IMR-90 (cell line): Measurements from ENCODE around the gene SAT2. TPM values are rescaled to one million over a fixed set of nuclear protein-coding genes. Genes with fewer than 3 reads are reported as not detected.
"Not testable (repeated sequence)": the region's sequence is repeated elsewhere in the genome, so short reads cannot be mapped to it uniquely, and the experiment has no call there.

ENCODE experiments used
- ATAC-seq: fragments of 200-7000 bp; cut with Tn5 transposase; 2 replicates; pipeline ENCODE4 v1.9.1; 2020; ENCODE audit warnings: low read depth, mild to moderate bottlenecking, moderate library complexity
- BruUV-seq: library from RNA; stranded (reverse); fragments of 400-500 nt; replicated peaks from 2 replicates; lab custom pipeline; 2021; lab: Mats Ljungman, UMichigan
- CTCF ChIA-PET: fragments of 300-600 bp; formaldehyde crosslinking; extraction: SDS; loops from one replicate; lab custom pipeline; 2021; ENCODE audit warnings: antibody characterized with exemption; lab: Yijun Ruan, JAX
- POLR2A ChIA-PET: fragments of 300-600 bp; sonication (Branson Sonifier 250); formaldehyde crosslinking; loops from one replicate; lab custom pipeline; 2022; ENCODE audit warnings: antibody characterized with exemption; ENCODE audit not compliant: unreplicated experiment; lab: Charles Lee
- DNase-seq: peaks from one replicate; pipeline ENCODE4 v3.0.0; 2013
- H2AFZ ChIP-seq: replicated peaks from 2 replicates; pipeline ENCODE3; 2013; ENCODE audit warnings: low read length, mild to moderate bottlenecking; ENCODE audit not compliant: poor library complexity
- H2AK5ac ChIP-seq: 2 replicates; pipeline ENCODE4 v1.6.1; 2013; ENCODE audit warnings: low read depth, low read length, inconsistent platforms
- H2AK9ac ChIP-seq: replicated peaks from 2 replicates; pipeline ENCODE3; 2013; ENCODE audit warnings: mild to moderate bottlenecking, low read depth, low read length, moderate library complexity; ENCODE audit not compliant: poor library complexity
- H2BK120ac ChIP-seq: 2 replicates; pipeline ENCODE4 v1.6.1; 2013; ENCODE audit warnings: low read depth, low read length, inconsistent platforms
- H2BK15ac ChIP-seq: 3 replicates; pipeline ENCODE4 v1.6.1; 2013; ENCODE audit warnings: low read depth, low read length, inconsistent platforms
- H2BK20ac ChIP-seq: 2 replicates; pipeline ENCODE4 v1.6.1; 2013; ENCODE audit warnings: low read depth, mild to moderate bottlenecking, inconsistent platforms, low read length, moderate library complexity
- H2BK5ac ChIP-seq: 2 replicates; pipeline ENCODE4 v1.6.1; 2013; ENCODE audit warnings: mild to moderate bottlenecking, low read depth, low read length, inconsistent platforms; ENCODE audit not compliant: poor library complexity, severe bottlenecking
- H3K14ac ChIP-seq: replicated peaks from 2 replicates; pipeline ENCODE4 v1.6.1; 2013; ENCODE audit warnings: low read depth, low read length, inconsistent platforms
- H3K18ac ChIP-seq: 2 replicates; pipeline ENCODE4 v1.6.1; 2013; ENCODE audit warnings: low read depth, low read length, control low read depth
- H3K23ac ChIP-seq: 2 replicates; pipeline ENCODE4 v1.6.1; 2013; ENCODE audit warnings: low read depth, low read length, inconsistent platforms
- H3K27ac ChIP-seq: 2 replicates; pipeline ENCODE4 v1.5.1; 2013; ENCODE audit warnings: mild to moderate bottlenecking, control low read depth, low read length; ENCODE audit not compliant: insufficient read depth
- H3K27me3 ChIP-seq: 2 replicates; pipeline ENCODE4 v1.6.1; 2013; ENCODE audit warnings: low read length; ENCODE audit not compliant: control insufficient read depth, insufficient read depth
- H3K36me3 ChIP-seq: 2 replicates; pipeline ENCODE4 v1.6.1; 2013; ENCODE audit warnings: low read length, mixed read lengths; ENCODE audit not compliant: control insufficient read depth, insufficient read depth
- H3K4ac ChIP-seq: 2 replicates; pipeline ENCODE4 v1.6.1; 2013; ENCODE audit warnings: low read depth, low read length, inconsistent platforms
- H3K4me1 ChIP-seq: 2 replicates; pipeline ENCODE4 v1.6.1; 2013; ENCODE audit warnings: low read length, mixed read lengths; ENCODE audit not compliant: control insufficient read depth, insufficient read depth
- H3K4me2 ChIP-seq: 2 replicates; pipeline ENCODE4 v1.6.1; 2013; ENCODE audit warnings: low read depth, mild to moderate bottlenecking, control low read depth, low read length, moderate library complexity
- H3K4me3 ChIP-seq: 2 replicates; pipeline ENCODE4 v1.5.1; 2013; ENCODE audit warnings: low read depth, mild to moderate bottlenecking, control low read depth, low read length, moderate library complexity; ENCODE audit not compliant: insufficient read depth
- H3K56ac ChIP-seq: 2 replicates; pipeline ENCODE4 v1.6.1; 2013; ENCODE audit warnings: low read length, inconsistent platforms; ENCODE audit not compliant: insufficient read depth; ENCODE audit errors: extremely low read depth
- H3K79me1 ChIP-seq, 2 experiments: 2 replicates each; pipeline ENCODE4 v1.6.1; 2013; ENCODE audit warnings: low read length in 2 of 2, inconsistent platforms in 1 of 2, low read depth in 1 of 2
- H3K9ac ChIP-seq: 2 replicates; pipeline ENCODE4 v1.6.1; 2013; ENCODE audit warnings: low read depth, low read length, control low read depth
- H3K9me1 ChIP-seq: 2 replicates; pipeline ENCODE4 v1.6.1; 2013; ENCODE audit warnings: low read length, inconsistent platforms; ENCODE audit not compliant: insufficient read depth
- H3K9me3 ChIP-seq: 2 replicates; pipeline ENCODE4 v1.6.1; 2013; ENCODE audit warnings: low read length; ENCODE audit not compliant: control insufficient read depth, insufficient read depth
- H4K20me1 ChIP-seq: 2 replicates; pipeline ENCODE4 v1.6.1; 2013; ENCODE audit warnings: low read length, inconsistent platforms; ENCODE audit not compliant: insufficient read depth
- H4K5ac ChIP-seq: 2 replicates; pipeline ENCODE4 v1.6.1; 2013; ENCODE audit warnings: mild to moderate bottlenecking, low read depth, low read length, control low read depth
- H4K8ac ChIP-seq, 2 experiments: 2 replicates each; pipeline ENCODE4 v1.6.1; 2013; ENCODE audit warnings: low read depth in 2 of 2, low read length in 2 of 2, control low read depth in 1 of 2, inconsistent platforms in 1 of 2
- H4K91ac ChIP-seq: 2 replicates; pipeline ENCODE4 v1.6.1; 2013; ENCODE audit warnings: low read depth, low read length, inconsistent platforms; ENCODE audit not compliant: insufficient read depth
- NFE2L2 ChIP-seq: fragments of 150-350 bp; IDR thresholded peaks from 2 replicates; pipeline ENCODE4 v1.6.1; 2016; ENCODE audit warnings: low read depth, mild to moderate bottlenecking, low read length
- SMC3 ChIP-seq: fragments of 150-350 bp; IDR thresholded peaks from 2 replicates; pipeline ENCODE4 v1.6.1; 2016; ENCODE audit warnings: low read depth, mild to moderate bottlenecking, antibody characterized with exemption, low read length, moderate library complexity
- WGBS, 2 experiments: methylation state at CpG; one replicate each; pipeline versions ENCODE4 v1.1.5 to v1.1.7; 2013; ENCODE audit warnings: missing lambda C conversion rate in 2 of 2; ENCODE audit not compliant: insufficient read length in 1 of 2; ENCODE audit errors: extremely low coverage in 2 of 2; 5-methylcytosine and 5-hydroxymethylcytosine counted together
- dilution Hi-C: fragments of 300-500 bp; cut with HindIII; formaldehyde crosslinking; loops from one replicate; pipeline ENCODE4 v1.14.3; 2018; ENCODE audit warnings: low sequenced_read_pairs; ENCODE audit not compliant: unreplicated experiment
- in situ Hi-C: fragments of 300-500 bp; cut with MboI; formaldehyde crosslinking; loops from 3 replicates; pipeline ENCODE4 v1.14.3; 2019; ENCODE audit warnings: low sequenced_read_pairs, inconsistent platforms, mixed read lengths
- intact Hi-C: fragments of 100-400 bp; cut with micrococcal nuclease; formaldehyde crosslinking; loops from 2 replicates; pipeline ENCODE4 v1.10.0; 2022
- polyA plus RNA-seq, 3 experiments: library from polyadenylated mRNA; depleted of rRNA; stranded (reverse); fragments of >200 nt; gene quantifications; 2 replicates each; pipeline ENCODE4 v1.2.3, GENCODE V29; 2012; ENCODE audit warnings: low replicate concordance in 1 of 3
- total RNA-seq: library from RNA; depleted of rRNA; stranded (reverse); fragments of >200 nt; gene quantifications from 2 replicates; pipeline ENCODE4 v1.2.3, GENCODE V29; 2012
- TF ChIP-seq, protein P1 (sequence below): fragments of 150-350 bp; IDR thresholded peaks from 2 replicates; pipeline ENCODE4 v1.6.1; 2016; ENCODE audit warnings: low read depth, mild to moderate bottlenecking, low read length, moderate library complexity, borderline replicate concordance

The SAT2 gene
- total and polyA plus RNA-seq, 2 of the 4 experiments (the other 2 are of a cell fraction) = 20.4 to 45.9 TPM

DNA sequence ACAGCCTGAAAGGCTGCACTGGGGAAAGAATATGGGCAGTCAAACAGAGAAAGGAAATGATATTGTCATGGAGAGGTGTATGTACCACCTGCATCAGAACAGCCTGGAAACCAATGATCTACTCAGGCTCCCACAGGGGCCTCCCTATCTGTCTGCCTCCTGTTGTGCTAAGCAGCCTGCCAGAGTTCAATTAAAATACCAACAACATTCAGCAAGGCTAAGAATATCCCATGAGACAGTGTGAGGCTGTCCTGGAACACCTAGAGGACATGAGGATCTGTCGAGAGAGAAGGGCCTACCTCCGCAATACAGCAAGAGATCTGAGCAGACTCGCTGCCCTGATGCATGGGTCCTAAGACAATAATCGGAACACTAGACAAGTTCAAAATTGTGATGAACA, 21.3 kb downstream of the SAT2 start:
- H4K91ac ChIP-seq = no peak overlapping the region
- DNase-seq = no peak
- no peak overlapping the region for H3K27ac ChIP-seq
- H2BK15ac ChIP-seq = no peak overlapping the region
- no peak overlapping the region for H3K4me3 ChIP-seq
- no CpG with 5 or more reads among the region's 4 CpGs for WGBS, 2 experiments
- no peak overlapping the region for H4K5ac ChIP-seq
- H4K8ac ChIP-seq = no peak overlapping the region
- intact Hi-C loops = no loop called here
- H2AK5ac ChIP-seq = no peak overlapping the region
- no peak overlapping the region for H3K9ac ChIP-seq
- H3K23ac ChIP-seq = no peak overlapping the region
- no peak overlapping the region for H2AK9ac ChIP-seq
- ATAC-seq = no peak
- no peak overlapping the region for H3K4ac ChIP-seq
- peaks cover 37% of the 10 kb centered on the region for H4K20me1 ChIP-seq
- no peak overlapping the region for H2AFZ ChIP-seq
- ChIA-PET CTCF (no interaction called here), POLR2A (interaction anchor here (1.0 kb wide), 1 partner anchor 28 kb away, joined by 3 read pairs; no protein-coding TSS in a partner anchor)
- H3K36me3 ChIP-seq = peaks cover 38% of the 10 kb centered on the region
- H2BK5ac ChIP-seq = no peak overlapping the region
- TF ChIP-seq, protein P1, sequence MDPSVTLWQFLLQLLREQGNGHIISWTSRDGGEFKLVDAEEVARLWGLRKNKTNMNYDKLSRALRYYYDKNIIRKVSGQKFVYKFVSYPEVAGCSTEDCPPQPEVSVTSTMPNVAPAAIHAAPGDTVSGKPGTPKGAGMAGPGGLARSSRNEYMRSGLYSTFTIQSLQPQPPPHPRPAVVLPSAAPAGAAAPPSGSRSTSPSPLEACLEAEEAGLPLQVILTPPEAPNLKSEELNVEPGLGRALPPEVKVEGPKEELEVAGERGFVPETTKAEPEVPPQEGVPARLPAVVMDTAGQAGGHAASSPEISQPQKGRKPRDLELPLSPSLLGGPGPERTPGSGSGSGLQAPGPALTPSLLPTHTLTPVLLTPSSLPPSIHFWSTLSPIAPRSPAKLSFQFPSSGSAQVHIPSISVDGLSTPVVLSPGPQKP = no peak
- no peak for TF ChIP-seq NFE2L2
- TF ChIP-seq SMC3 = no peak
- H3K56ac ChIP-seq = no peak overlapping the region
- dilution Hi-C loops = no loop called here
- no peaks in the 10 kb centered on the region for H3K27me3 ChIP-seq
- peaks cover 7% of the 10 kb centered on the region; the same call in 1 of the 2 replicates for H3K9me1 ChIP-seq
- H3K4me1 ChIP-seq = peaks cover 2% of the 10 kb centered on the region; the same call in 1 of the 2 replicates
- no peak overlapping the region for H3K18ac ChIP-seq
- H2BK120ac ChIP-seq = no peak overlapping the region
- H3K79me1 ChIP-seq = peaks cover 46 to 54% of the 10 kb centered on the region in 2 experiments
- H2BK20ac ChIP-seq = no peak overlapping the region
- in situ Hi-C loops = no loop called here
- no peaks in the 10 kb centered on the region for H3K9me3 ChIP-seq
- H3K14ac ChIP-seq = no peak overlapping the region
- BruUV-seq = no TSS peak
- H3K4me2 ChIP-seq = no peak overlapping the region

DNA sequence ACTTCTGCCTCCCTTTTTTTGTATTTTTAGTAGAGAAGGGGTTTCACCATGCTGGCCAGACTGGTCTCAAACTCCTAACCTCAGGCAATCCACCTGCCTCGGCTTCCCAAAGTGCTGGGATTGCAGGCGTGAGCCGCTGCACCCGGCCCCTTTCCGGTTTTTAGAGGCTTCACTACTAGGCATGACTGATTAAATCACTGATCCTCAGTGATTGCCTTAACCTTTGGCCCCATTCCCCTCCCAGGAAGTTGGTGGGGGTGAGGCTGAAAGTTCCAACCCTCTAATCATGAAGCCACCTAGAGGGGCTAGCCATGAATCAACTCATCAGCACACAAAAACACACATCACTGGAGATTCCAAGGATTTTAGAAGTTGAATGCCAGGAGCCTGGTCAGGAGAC, 30.1 kb downstream of the SAT2 start:
- H4K91ac ChIP-seq, dilution Hi-C loops, intact Hi-C loops, H3K4me2 ChIP-seq, H2AFZ ChIP-seq, H3K56ac ChIP-seq, H3K23ac ChIP-seq, H3K4me3 ChIP-seq, H2AK9ac ChIP-seq, H3K9me1 ChIP-seq, H3K4me1 ChIP-seq, ATAC-seq, H4K5ac ChIP-seq, H3K4ac ChIP-seq, BruUV-seq, H3K27me3 ChIP-seq, H3K9me3 ChIP-seq, H2BK120ac ChIP-seq, POLR2A ChIA-PET, H3K18ac ChIP-seq, in situ Hi-C loops, H4K20me1 ChIP-seq, H2BK20ac ChIP-seq, H2AK5ac ChIP-seq, CTCF ChIA-PET, H2BK5ac ChIP-seq, DNase-seq, H3K14ac ChIP-seq, H3K9ac ChIP-seq, H3K27ac ChIP-seq, H4K8ac ChIP-seq, H2BK15ac ChIP-seq: not testable (repeated sequence)
- H3K79me1 ChIP-seq = peaks cover 7 to 10% of the 10 kb centered on the region in 2 experiments; a peak in 2 of 4 replicates
- 100% methylated on average over 2 of the region's 5 CpGs; no CpG with 5 or more reads in 1 of the 2 experiments for WGBS, 2 experiments
- H3K36me3 ChIP-seq = peaks cover 71% of the 10 kb centered on the region
